GM20431 (cell line): ENCODE data around the gene PRDM16.

Experiments
- in situ Hi-C: fragments of 300-500 bp; cut with MseI, MboI; formaldehyde crosslinking; loops from one replicate; pipeline ENCODE4 v1.15.0; 2020; ENCODE audit warnings: low sequenced_read_pairs; ENCODE audit not compliant: unreplicated experiment

The PRDM16 gene

DNA sequence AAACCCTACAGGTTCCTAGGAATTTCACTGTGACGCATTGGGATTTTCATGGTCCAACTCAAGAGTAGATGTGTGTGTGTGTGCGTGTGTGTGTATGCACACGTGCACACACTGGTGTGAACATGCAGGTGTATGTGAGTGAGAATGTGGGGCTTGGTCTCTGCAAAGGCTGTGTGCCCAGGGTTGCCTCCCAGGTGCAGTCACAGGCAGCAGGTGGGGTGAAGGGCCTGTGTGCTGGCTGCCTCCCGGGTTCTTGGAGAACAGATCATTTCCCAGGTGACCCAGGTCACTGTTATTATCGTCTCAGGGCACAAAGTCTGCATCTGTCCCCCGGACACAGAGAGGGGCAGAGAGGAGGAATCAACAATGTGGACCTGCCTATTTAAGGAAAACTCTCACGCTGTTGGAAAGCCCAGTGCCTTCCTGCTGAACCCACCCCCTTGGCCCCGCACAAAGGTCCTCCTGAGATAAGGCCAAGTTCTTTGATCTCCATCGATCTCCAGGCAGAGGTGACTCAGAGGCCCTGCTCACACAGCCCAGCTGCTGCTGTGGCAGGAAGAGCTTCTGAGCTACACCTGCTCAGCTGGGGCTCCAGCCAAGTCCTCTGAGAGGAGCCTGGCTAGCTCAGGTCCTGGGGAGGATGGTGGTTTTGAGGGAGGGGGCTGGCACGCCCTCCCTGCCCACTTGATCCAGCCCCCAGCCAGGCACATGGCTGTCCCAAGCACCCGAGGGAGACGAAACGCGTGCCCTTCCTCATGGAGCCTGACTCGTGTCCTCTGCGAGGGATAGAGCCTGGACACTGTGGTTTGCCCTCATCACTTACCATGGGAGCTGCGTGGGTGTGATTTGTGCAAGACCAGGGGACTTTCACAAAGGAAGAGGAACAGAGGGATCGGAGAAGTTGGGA, 251.5 kb downstream of the PRDM16 start:
- in situ Hi-C loops, result no loop called here

DNA sequence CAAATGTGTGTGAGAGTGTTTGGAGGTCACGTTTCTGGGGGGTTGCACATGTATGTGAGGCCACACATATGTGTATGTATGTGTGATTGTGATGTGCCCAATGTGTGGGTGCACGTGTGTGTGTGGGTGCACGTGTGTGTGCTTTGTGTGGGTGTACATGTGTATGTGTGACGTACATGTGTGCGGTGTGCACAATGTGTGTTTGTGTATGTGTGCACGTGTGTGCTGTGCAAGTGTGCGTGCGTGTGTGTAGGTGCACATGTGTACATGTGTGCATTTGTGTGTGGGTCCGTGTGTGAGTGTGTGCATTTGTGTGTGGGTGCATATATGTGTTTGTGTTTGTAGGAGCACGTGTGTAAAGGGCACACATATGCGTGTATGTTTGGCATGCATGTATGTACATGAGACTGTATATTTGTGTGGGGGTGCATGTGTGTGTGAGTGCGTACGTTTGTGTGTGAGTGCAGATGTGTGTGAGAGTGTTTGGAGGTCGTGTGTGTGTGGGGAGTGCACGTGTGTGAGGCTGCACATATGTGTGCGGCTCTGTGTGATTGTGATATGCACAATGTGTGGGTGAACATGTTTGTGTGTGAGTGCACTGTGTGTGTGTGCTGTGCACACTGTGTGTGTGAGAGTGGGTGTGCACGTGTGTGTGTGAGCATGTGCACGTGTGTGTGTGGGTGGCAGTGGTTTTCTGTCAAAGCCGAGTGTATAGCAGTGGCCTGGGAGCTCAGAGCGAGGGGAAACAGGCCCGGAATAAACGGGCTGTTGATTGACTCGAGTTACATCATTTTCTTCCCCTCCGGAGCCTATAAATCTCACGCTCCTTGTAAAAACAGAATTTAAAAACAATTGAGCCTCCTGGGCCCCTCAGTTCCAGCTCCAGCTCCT, 252.8 kb downstream of the PRDM16 start:
- in situ Hi-C loops, result no loop called here

DNA sequence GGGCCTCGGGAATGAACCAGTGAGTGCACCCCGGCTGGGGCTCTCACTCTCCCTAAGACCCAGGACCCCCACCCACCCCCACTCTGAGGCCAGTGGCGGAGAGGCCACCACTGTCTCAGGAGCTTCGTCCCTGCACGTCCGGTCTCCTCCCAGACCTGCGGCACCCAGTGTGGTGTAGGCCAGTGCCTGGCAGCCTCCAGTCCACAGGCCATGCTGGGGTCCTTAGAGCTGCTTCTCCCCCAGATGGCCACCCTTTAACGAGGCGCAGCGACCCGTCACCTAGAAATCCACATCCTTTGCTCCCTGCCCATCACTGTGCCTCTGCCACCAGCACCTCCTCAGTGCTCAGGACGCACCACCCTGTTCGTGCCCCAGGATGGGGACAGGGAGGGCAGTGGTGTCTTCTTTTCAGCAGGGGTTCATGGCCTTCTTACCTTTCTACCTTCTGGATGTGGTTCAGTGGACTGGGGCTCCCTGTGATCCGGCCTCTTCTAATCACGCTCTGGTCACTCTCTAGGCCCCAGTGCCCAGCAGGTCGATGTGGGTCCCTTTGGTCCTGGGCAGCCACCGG, 253.5 kb downstream of the PRDM16 start:
- in situ Hi-C loops, result no loop called here

GRCh38 chr1:3323021-3323795, 254.2 kb downstream of the PRDM16 start:
- in situ Hi-C loops, result no loop called here

DNA sequence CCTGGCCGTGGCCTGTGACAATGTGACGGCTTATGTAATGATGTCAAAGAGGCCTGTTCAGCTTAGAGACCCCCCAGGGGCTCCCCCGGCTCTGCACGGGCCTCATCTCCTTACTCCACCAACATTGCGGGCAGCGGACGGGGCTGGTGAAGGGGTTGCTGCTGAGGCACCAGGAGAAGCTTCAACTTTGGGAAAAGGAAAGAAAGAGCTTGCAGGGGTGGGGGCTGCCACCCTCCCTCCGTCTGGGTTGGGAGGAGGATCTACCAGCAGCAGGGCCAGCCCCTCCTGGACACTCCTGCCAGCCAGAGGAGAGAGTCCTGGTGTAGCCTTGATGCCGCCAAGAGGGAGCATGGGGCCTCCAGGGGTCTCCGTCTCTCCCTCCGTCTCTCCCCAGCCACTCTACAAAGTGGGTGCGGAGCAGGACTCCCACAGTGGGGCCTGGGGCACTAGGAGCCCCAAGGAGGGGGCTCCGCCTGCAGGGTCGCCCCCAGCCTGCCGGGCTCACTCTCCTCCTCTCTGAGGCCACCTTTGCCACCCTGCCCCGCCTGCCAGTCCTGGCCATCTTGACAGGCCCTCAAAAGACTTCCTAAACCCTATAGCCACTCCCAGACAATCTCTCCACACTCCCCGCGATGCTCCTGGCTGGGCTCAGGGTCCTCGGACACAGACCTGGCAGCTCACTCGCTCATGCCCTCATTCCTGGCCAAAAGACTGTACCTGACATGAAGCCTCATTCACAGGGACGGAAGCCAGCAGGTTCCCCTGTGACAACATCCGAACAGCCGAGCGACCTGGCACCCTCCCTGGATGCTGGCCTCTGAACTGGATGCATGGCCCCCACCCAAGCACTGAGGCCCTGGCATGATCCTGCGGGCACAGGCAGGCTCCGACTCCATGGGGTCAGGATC, 255.0 kb downstream of the PRDM16 start:
- in situ Hi-C loops, result no loop called here

DNA sequence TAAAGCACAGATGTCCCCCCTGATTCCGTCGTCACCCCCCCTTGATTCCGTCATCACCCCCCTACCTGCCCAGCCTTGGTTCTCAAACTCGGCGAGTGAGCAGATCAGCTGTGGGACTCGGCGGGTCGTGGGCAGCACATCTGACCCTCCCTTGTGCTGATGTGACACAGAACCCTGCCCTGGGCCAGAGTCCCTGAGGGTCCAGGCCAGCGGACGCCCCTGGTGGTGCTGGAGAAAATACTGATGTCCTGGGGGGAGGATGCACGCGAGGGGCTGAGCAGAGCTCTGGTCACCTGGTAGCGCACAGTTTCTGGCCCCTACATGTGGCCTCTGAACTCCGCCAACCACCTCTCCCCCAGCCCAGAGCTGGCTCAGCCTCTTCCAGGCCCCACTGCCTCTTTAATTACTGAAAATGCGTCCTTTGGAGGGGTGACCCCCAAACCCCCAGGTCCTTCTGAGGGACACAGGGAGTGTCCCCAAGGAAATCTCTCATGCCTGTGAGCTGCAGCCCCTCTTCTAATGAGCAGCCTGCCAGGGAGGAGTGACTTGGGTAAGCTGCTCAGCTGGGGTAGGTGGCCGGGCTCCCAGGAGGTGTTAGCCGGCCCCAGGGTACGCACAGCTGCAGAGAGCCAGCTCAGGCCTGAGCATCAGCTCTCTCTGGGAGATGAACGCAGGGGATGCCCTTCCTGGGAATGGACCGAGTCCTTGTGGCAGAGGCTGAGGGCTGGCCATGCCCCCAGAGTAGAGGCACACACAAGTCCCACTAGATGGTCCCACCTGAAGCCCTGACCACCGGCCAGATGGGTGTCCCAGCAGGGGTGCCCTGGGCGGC, 255.9 kb downstream of the PRDM16 start:
- in situ Hi-C loops, result no loop called here

GRCh38 chr1:3326516-3327388, 257.7 kb downstream of the PRDM16 start:
- in situ Hi-C loops, result no loop called here

DNA sequence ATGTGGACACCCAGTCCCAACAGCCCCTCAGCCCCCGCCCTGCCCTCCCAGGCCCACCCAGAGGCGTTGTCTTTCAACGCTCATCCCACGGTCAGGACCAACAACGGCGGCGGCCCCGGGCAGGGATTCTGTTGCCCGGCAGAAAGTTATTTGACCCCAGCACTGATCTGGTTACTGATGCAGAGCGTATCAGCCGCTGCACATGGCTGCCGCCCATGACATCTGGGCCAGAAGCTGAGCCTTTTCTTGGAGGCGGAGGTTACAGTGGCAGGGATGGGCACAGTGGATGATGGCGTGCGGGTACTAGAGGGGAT, 258.3 kb downstream of the PRDM16 start:
- in situ Hi-C loops, result no loop called here

DNA sequence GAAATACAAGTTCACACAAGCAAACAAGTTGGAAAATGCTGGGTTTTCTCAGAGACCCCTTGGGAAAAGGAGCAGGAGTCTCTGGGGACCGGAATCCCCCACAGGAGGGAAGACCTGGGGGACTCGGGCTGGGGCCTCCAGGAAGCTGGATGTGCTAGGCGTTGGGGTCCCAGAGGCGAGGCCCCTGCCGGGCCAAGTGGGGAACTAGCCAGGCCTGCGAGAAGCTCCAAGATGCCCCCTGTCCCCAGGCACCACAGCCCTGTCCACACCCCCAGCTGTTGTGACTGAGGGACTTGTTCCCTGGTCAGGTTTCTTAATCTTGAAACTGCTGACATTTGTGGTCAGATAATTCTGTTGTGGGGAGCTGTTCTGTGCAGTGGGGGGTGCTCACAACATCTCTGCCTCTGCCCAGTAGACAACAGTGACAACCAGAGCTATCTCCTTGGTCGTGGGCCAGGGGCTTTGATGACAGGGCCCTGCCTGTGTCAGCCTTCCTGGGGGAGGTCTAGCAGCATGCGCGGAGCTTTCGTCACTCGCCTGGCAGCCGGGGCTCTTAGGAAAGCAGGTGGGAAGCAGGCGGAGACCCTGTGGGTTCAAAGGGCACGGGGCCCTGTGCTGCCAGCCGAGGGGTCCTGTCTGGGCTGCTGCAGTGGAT, 259.1 kb downstream of the PRDM16 start:
- in situ Hi-C loops, result no loop called here

- in situ Hi-C loops, result no loop called here
Measured at GRCh38 chr1:3329640-3330281, 260.8 kb downstream of the PRDM16 start.

DNA sequence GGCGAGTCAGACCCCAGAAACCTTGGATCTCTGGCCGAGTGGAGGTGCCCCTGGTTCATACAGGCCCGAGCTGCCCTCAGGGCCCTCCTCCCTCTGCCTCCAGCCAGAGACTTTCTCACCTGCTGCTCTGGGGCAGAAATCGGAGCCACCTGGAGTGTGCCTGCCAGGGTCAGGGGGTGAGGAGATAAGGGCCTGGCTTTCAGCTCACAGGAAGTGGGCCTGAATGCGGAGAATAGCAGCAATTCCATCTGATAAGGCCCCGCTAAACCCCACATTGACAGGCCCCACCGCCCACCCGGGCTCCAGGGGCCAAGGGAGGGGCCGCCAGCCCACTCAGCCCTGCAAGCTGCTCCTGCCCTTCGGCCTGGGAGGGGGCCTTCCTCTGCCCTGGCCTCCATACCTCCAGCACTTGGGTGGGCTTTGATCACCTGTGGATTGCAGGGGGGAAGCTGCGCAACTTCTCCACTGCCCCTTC, 261.8 kb downstream of the PRDM16 start:
- in situ Hi-C loops, result no loop called here

GRCh38 chr1:3331564-3331963, 262.6 kb downstream of the PRDM16 start:
- in situ Hi-C loops, result no loop called here

DNA sequence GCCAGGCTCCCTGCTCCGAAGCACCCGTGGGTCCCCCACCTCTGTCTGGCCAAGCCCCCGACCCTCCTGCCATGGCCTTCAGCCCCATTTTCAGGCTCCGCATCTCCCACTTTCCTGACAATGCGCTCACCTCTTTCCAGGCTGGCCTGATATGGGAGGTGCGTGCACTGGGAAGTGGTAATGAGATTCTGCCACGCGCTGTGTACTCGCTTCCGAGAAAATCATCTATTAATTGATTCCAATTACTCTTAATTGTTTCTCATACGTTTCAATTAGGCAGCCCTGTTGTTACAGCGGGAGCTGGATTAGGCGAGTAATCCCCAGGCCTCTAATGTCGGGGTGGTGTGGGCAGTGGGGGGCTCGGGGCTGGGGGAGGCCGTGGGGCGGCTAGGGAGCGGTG, 263.0 kb downstream of the PRDM16 start:
- in situ Hi-C loops, result no loop called here

- in situ Hi-C loops, result no loop called here
Measured at GRCh38 chr1:3332662-3333061, 263.7 kb downstream of the PRDM16 start.

DNA sequence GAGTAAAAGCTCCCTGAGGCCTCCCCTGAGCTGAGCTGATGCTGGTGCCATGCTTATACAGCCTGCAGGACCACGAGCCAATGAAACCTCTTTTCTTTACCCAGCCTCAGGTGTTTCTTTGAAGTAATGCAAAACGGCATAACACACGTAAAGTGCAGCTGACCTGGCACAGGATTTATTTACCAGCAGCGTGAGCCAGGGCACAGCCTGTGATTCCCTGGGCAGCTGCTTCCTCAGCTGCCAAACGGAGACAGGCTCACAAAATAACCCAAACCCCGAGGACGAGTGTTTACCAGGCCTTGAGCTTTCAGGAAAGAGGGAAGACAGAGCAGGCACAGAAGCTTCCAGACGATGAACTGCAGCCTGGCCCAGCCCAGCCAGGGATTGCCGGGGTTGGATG, 264.9 kb downstream of the PRDM16 start:
- in situ Hi-C loops, result no loop called here

GRCh38 chr1:3334366-3334765, 265.4 kb downstream of the PRDM16 start:
- in situ Hi-C loops, result no loop called here
